Chondrocyte (in vitro differentiated cells): ENCODE measurements around the gene ID2. TPM values are rescaled to one million over a fixed set of nuclear protein-coding genes. Genes with fewer than 3 reads are reported as not detected.

Experiments used
- DNase-seq: peaks from one replicate; pipeline ENCODE4 v3.0.0; 2021; ENCODE audit warnings: mixed read lengths, low spot score
- H3K27ac Mint-ChIP-seq: one replicate; pipeline ENCODE4 v1.8.0; 2021; ENCODE audit warnings: mild to moderate bottlenecking, moderate library complexity, mixed read lengths; ENCODE audit not compliant: unreplicated experiment
- H3K27me3 Mint-ChIP-seq: 2 replicates; pipeline ENCODE4 v1.8.0; 2021; ENCODE audit warnings: low read depth, mixed read lengths
- H3K36me3 Mint-ChIP-seq: 2 replicates; pipeline ENCODE4 v1.8.0; 2021; ENCODE audit warnings: low read depth, mixed read lengths
- H3K4me1 Mint-ChIP-seq: 2 replicates; pipeline ENCODE4 v1.8.0; 2021; ENCODE audit warnings: low read depth, mild to moderate bottlenecking, mixed read lengths
- H3K4me3 Mint-ChIP-seq: one replicate; pipeline ENCODE4 v1.8.0; 2021; ENCODE audit warnings: mild to moderate bottlenecking, moderate library complexity, mixed read lengths; ENCODE audit not compliant: unreplicated experiment
- H3K9me3 Mint-ChIP-seq: 2 replicates; pipeline ENCODE4 v1.8.0; 2021; ENCODE audit warnings: low read depth, mixed read lengths
- CTCF ChIP-seq: fragments of 200-600 bp; sonication (generic); IDR thresholded peaks from 2 replicates; pipeline ENCODE4 v1.5.0; 2021; ENCODE audit warnings: antibody characterized with exemption, mild to moderate bottlenecking, moderate library complexity
- total RNA-seq: library from RNA; stranded (reverse); gene quantifications from 3 replicates; pipeline ENCODE4 v1.2.1, GENCODE V29; 2021

The ID2 gene
- total RNA-seq, 1 donor from 2014 or later, result 23.1 TPM

DNA sequence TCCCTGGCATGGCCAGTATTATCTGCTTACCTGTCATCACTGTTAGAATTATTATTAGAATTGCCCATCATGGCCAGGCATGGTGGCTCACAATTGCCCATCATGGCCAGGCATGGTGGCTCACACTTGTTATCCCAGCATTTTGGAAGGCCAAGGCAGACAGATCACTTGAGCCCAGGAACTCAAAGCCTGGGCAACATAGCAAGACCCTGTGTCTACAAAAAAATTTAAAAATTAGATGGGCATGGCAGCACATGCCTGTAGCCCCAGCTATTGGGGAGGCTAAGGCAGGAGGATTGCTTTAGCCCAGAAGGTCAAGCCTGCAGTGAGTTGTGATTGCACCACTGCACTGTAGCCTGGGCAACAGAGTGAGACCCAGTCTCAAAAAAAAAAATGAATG, 27.4 kb upstream of the ID2 start:
- Mint-ChIP-seq H3K9me3 (no peaks in the 10 kb centered on the region), H3K27ac (no peak overlapping the region), H3K36me3 (no peaks in the 10 kb centered on the region), H3K4me3 (no peak overlapping the region), H3K27me3 (peaks cover 2% of the 10 kb centered on the region), H3K4me1 (no peaks in the 10 kb centered on the region)
- no peak for DNase-seq
- TF ChIP-seq CTCF, result no peak

GRCh38 chr2:8656160-8656641, 25.7 kb upstream of the ID2 start:
- TF ChIP-seq CTCF, result no peak
- no peak for DNase-seq
- Mint-ChIP-seq H3K36me3 (no peaks in the 10 kb centered on the region), H3K27ac (peak overlapping the region; percentile 8), H3K9me3 (no peaks in the 10 kb centered on the region), H3K4me1 (no peaks in the 10 kb centered on the region), H3K4me3 (no peak overlapping the region), H3K27me3 (no peaks in the 10 kb centered on the region)

DNA sequence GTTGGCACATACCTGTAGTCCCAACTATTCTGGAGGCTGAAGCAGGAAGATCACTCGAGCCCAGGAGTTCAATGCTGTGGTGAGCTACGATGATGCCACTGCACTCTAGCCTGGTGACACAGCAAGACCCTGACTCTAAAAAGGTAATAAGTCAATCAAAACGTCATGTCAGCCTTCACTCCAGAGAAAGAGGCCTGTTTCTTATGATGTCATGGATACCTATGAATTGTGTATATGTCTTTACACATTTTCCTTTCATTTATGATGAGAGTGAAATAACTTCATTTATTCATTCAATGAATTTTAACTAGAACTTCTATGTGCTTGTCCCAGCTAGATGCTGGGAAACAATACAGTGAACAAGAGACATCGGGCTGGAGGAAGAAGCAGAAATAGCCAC, 25.0 kb upstream of the ID2 start:
- DNase-seq, result no peak
- H3K36me3 Mint-ChIP-seq, result no peaks in the 10 kb centered on the region

DNA sequence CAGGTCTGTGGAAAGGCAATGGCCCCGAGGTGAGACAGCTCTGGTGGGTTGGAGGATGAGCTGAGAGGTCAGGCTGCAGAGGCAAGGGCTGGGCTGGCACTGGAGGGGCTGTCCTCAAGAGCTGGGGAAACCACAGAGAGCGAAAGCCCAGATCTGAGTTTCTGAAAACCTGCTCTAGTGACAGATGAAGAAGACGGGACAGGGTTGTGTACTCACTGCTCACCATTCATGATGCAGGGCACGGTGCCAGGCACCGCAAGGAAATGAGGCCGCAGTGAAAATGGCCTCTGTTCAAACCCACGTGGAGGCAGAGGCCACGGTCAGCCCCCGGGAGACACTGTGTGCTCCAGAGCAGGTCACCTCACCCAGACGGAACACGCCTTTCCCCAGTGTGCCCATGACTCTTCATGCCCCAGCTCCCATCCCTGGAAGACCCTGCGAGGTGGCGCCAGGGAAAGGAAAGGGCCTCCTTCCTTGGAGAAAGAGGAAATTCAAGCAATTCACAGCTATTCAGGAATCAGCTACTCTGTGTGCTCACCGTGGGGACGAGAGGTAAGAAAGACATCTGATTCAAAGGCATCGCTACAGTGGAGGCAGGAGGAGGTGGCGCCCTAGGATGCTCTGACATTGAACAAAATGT, 24.3 kb upstream of the ID2 start:
- Mint-ChIP-seq H3K4me3 (no peak overlapping the region), H3K4me1 (peaks cover 7% of the 10 kb centered on the region), H3K27ac (no peak overlapping the region), H3K36me3 (no peaks in the 10 kb centered on the region), H3K9me3 (no peaks in the 10 kb centered on the region), H3K27me3 (no peaks in the 10 kb centered on the region)
- DNase-seq, result no peak
- TF ChIP-seq CTCF, result no peak

More for the DNA sequence above, 25.0 kb upstream of the ID2 start:
- TF ChIP-seq CTCF, result no peak
- H3K27ac Mint-ChIP-seq, result no peak overlapping the region
- no peaks in the 10 kb centered on the region for H3K27me3 Mint-ChIP-seq
- H3K9me3 Mint-ChIP-seq, result no peaks in the 10 kb centered on the region
- H3K4me1 Mint-ChIP-seq, result no peaks in the 10 kb centered on the region
- no peak overlapping the region for H3K4me3 Mint-ChIP-seq

DNA sequence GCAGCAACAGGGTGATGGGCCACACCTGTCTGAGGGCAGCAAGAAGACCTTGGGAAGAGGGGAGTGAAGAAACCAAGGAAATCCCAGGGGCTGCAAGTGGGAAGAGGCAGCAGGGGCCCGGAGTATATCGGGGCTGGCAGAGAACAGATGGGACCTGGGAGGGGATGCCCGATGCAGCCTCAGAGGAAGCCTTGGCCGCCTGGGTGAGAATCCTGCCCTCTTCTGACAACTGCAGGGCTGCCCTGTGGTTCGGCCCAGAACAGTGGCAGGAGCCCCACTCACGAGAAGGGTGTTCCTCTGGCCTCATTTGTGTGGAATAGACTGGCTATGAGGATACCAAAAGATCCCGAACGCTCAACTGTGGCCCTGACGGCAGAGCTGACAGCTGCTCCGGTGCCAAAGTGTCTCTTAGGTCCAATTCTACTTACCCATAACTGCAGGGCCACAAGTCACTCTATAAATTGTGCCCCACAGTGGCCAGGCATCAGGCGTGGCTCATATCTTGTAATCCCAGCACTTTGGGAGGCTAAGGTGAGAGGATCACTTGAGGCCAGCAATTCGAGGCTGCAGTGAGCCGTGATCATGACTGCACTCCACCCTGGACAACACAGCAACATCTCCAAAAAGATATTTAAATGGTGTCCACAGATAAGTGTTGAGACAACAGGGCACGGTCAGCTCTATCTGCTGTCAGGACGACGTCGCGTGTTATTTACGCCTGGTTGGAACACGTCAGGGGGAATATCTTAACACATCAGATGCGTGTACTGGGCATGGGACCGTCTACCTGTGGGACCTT, 23.6 kb upstream of the ID2 start:
- H3K4me1 Mint-ChIP-seq, result peaks cover 9% of the 10 kb centered on the region
- no peaks in the 10 kb centered on the region for H3K27me3 Mint-ChIP-seq
- H3K9me3 Mint-ChIP-seq, result no peaks in the 10 kb centered on the region
- H3K4me3 Mint-ChIP-seq, result no peak overlapping the region
- no peak for DNase-seq
- H3K27ac Mint-ChIP-seq, result no peak overlapping the region
- no peak for TF ChIP-seq CTCF
- H3K36me3 Mint-ChIP-seq, result no peaks in the 10 kb centered on the region
